Stimulated activated CD4-positive, alpha-beta T cell treated with anti-CD3 and anti-CD28 coated beads, Interleukin-15, amount 100 ng/mL, for 48 hours (primary cell): Measurements from ENCODE around the gene GUCA1C.

Source experiments
- DNase-seq, 2 donors: peaks; one replicate each; pipeline ENCODE4 v3.0.0-alpha.2; 2020; ENCODE audit warnings: low read depth in 2 of 2

Gene GUCA1C

DNA sequence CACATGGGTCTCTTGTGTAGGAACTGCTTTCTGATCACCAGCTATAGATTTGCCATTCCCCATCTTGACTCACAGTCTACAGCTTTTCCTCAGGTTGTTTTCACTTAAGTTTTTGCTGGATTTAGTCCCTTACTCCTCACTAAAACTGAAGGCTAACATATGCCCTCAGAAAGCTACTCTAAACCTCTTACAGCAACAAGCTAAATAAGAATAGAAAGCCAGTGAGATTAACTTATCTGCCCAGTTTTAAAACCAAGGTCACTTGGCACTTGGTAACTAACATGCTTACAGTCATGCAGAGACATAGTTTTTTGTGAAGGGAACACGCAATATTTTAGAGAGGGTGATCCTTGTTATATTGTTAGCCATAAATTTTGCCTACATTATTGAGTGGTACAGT is at the start of gene GUCA1C:
GUCA1C (minus strand) TSS at position 180 of the 400 bp plus-strand sequence; CDS start at position 63, 117 bp downstream.
- DNase-seq = no peak

DNA sequence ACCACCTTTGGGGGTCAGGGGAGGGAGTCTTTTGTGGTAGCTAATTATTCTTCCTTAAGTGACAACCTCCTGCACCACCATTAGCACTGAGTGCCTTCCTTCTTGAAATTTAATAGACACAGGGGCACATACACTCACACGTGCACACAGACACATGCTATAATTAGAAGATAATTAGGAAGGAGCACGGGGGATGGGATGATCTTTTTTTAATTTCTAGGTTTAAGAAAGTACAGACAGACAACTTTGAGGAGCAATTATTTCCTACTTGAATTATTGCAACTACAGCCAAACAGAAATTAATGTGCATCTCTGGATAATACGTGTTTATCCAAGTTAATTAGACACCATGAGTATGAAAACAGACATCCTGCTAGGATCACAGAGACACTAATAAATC is 44.8 kb upstream of the GUCA1C start:
- no peak for DNase-seq

GRCh38 chr3:108985844-108986243 is 32.2 kb upstream of the GUCA1C start:
- DNase-seq = no peak

- DNase-seq = no peak
These were observed 29.4 kb upstream of the GUCA1C start for GRCh38 chr3:108983051-108983450.

DNA sequence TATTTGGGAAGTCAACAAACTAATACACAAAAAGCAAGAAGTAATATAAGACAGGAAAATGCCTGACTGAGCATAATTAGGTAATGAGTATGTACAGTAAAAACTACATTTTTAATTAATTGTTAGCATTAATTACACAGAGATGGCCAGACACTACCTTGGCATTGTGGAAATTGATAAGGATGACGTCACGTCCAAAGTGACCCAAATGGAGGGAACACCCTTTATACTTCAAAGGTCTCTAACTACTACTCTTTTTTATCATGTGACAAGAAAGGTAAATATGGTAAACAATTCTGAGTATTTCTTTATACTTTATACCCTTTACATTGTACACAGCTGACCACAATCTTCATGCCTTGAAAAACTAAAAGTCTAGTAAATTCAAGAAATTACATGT is 22.4 kb upstream of the GUCA1C start:
- no peak for DNase-seq

GRCh38 chr3:108973019-108973418 is 19.3 kb upstream of the GUCA1C start:
- no peak for DNase-seq

DNA sequence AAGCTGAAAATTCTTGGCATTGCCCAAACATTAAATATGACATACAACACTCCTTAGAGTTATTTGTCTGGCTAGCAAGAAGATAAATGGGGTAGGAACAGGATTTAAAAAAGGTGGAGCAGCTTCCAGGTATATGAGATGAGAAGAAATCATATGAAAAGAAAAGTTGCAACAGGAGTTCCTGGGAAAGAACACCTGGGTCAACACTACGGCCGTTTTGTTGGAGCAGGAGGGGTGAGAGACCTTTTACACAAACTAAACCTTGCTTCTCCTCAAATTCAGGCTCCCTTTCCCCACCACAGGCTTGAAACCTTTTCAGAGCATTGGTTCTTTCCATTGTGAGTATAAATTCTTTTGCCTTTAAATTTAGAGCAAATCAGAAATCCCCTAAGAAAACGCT is 18.8 kb upstream of the GUCA1C start:
- no peak for DNase-seq

GRCh38 chr3:108970561-108970960 is 16.9 kb upstream of the GUCA1C start:
- no peak for DNase-seq

GRCh38 chr3:108966773-108967172 is 13.1 kb upstream of the GUCA1C start:
- no peak for DNase-seq

DNA sequence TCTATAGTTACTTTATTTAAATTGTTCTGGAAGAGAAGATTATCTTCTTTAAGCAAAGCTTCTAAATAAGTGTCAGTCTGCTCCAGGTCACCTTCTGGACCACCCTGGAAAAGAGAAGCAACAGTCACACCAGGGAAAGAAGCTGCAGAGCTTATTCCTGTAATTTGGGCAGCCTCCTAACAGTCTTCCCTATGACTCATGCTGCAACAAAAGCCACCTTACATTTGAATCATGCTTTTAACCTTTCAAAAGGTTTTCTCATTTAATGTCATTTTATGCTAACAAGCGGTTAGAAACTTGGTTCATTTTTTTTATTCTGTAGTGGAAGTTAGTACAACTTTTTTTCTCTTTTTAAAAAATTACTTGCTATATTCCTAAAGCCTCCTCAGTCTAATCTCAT is 5.3 kb upstream of the GUCA1C start:
- no peak for DNase-seq

DNA sequence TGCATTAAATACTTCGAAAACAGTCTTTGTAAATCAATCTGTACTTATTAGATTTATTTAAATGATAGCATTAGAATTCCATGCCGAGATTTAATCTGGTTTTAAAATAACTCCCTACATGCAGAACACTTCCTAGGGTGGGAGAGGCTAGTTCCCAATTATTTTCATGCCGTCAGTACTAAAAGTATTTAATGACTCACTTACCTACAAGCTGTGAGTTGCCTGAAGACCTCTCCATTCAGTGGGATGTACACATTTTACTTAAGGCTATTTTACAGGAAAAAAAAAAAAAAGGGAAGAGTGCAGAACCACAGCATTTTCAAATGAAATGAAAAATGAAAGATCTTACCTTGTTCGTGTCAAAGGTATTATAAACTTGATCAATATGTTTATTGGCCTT is 469 bp downstream of the GUCA1C start:
- no peak for DNase-seq

GRCh38 chr3:108951820-108952501 is 1.7 kb downstream of the GUCA1C start:
- DNase-seq = no peak

DNA sequence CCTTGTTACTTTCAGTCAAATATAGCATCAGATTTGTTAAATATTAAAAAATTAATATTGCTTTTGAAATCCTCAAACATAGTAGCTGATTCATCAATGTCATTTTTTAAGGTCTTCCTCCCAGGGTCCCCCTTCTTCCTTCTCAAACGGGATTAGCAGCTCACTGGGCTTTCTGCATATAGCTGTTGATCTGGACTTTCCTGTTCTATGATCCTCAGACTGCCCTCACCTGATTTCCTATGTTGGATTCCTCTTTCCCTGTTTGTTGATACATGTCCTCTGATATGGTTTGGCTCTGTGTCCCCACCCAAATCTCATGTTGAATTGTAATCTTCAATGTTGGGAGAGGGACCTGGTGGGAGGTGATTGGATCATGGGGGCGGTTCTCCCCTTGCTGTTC is 5.8 kb downstream of the GUCA1C start:
- no peak for DNase-seq

- DNase-seq = no peak
These were observed 7.1 kb downstream of the GUCA1C start for GRCh38 chr3:108946292-108947285.

GRCh38 chr3:108940568-108941263 is 13.0 kb downstream of the GUCA1C start:
- no peak for DNase-seq

- DNase-seq = no peak
These were observed 13.5 kb downstream of the GUCA1C start for GRCh38 chr3:108940166-108940565.

DNA sequence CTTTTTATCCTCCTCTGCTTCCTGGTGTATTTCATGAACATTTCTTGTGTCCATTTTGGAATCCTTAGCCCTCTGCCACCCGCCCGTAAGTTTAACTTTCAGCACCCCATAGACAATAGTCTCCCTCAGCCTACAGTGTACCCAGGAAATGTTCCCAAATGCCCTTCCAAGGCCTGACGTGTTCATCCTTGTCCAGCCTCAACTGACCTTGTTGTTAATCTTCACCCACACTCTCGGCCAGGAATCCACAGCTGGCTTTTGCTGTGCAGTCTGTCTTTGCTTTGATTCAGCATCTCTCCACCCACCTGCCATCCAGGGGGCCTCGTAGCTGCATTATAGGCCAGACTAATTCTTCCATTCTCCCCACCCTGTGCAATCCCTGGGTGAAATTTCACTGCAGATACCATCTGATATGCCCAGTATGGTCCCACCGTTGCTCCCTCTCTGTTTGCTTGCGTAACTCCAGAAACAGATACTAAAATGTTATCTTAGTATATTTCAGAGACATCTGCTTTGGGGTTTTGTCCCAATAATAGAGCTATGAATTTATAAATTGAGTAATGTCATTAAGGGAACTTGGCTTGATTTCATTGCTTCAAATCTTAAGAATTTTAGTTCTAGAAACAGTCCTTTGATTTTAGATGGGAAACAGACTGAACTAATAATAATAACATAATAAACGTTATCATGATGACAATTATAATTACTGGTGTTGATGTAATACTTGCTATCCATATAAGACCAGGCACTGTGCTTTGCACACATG is 16.6 kb downstream of the GUCA1C start:
- DNase-seq = no peak

DNA sequence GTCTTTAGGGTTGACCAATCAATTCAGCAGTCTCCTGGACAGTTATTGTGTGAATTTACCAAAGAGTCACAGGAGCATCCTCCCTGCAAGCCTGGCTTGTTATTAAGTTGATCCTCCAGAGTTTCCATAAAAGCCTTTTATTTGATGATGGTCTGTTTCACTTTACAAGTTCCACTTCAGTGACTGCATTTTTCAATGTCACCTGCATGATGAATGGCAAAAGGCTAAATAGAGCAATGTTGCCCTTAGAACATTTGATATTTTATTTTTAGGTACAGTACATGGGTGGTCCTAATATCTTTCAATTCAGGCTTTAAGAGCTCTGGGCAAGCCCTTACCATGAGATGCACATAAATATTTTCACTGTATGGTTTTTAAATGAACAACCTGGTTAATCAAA is 22.6 kb downstream of the GUCA1C start:
- DNase-seq = no peak

DNA sequence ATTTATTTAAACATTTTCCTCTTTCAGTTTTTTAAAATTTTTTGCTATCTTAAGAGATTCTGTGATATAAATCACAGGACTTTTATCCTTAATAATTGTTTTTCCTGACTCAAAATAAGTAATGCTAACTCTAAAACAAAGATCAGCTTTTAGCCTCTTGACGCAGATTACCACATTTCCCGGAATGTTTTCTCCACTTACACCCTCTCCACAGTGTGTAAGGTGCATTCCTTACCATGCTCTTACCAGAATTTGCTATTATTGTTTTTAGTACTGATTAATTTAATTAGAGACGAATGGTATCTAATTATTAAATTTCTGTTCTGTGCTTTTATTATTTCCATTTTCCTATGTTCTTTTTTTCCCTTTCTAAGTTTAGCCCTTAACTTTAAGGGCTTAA is 34.8 kb downstream of the GUCA1C start:
- no peak for DNase-seq

- peak; percentile 45 to 53 for DNase-seq
These were observed 38.7 kb downstream of the GUCA1C start for GRCh38 chr3:108914774-108915641.

DNA sequence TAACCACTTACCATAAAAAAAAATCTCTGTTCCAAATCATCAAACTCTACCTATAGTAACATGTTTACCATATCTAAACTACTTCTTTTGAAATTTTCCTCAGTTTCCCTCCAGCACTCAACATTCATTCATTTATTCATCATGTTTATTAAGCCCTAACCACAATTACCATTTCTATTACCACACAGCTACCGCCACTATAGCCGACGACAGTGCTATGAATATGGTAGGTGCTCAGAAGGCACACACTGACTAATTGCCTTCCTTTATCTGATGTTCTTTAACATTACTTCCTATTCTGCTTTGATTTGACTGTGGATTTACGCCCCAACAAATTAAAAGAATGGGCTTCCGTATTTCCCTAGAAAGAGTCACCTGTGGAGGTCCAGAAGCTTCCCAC is 43.9 kb downstream of the GUCA1C start:
- no peak for DNase-seq
